ENCODE results near the gene PTPRM.

The PTPRM gene

DNA sequence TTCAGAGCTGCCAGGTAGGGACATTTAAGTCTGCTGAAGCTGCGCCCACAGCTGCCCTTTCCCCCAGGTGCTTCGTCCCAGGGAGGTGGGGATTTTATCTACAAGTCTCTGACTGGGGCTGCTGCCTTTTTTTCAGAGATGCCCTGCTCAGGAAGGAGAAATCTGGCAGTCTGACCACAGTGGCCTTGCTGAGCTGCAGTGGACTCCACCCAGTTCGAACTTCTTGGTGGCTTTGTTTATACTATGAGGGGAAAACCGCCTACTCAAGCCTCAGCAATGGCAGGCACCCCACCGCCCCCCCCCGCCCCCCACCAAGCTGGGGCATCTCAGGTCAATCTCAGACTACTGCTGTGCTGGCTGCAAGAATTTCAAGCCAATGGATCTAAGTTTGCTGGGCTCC, 584.1 kb downstream of the PTPRM start:
- DNase-seq = no peak
- TF ChIP-seq CTCF (IDR thresholded peaks at IDR 0.05) = no peak

GRCh38 chr18:8153887-8154583, 586.9 kb downstream of the PTPRM start:
- no peaks in the 10 kb centered on the region for H3K27me3 ChIP-seq
- H3K4me3 ChIP-seq = no peak overlapping the region
- H3K27ac ChIP-seq = no peak overlapping the region
- intact Hi-C loops (cut with DNase I; ENCODE audit: low total_unique reads) = no loop called here
- no peaks in the 10 kb centered on the region for H3K9me3 ChIP-seq
- no peak for TF ChIP-seq CTCF (IDR thresholded peaks at IDR 0.05)
- DNase-seq = no peak
- H3K36me3 ChIP-seq = peaks cover 0 to 13% (median 0%) of the 10 kb centered on the region in 3 donors
- no peaks in the 10 kb centered on the region for H3K4me1 ChIP-seq

More for the DNA sequence above, 584.1 kb downstream of the PTPRM start:
- intact Hi-C loops (cut with DNase I; ENCODE audit: low total_unique reads) = no loop called here
- Histone ChIP-seq H3K27ac (no peak overlapping the region), H3K36me3 (peaks cover 0 to 13% (median 7%) of the 10 kb centered on the region in 3 donors), H3K27me3 (no peaks in the 10 kb centered on the region), H3K9me3 (no peaks in the 10 kb centered on the region), H3K4me1 (no peaks in the 10 kb centered on the region), H3K4me3 (no peak overlapping the region)

- no peak for TF ChIP-seq CTCF (IDR thresholded peaks at IDR 0.05)
- intact Hi-C loops (cut with DNase I; ENCODE audit: low total_unique reads) = no loop called here
- Histone ChIP-seq H3K4me3 (no peak overlapping the region), H3K9me3 (no peaks in the 10 kb centered on the region), H3K4me1 (no peaks in the 10 kb centered on the region), H3K27ac (no peak overlapping the region), H3K27me3 (no peaks in the 10 kb centered on the region), H3K36me3 (no peaks in the 10 kb centered on the region)
- no peak for DNase-seq
These were observed 595.7 kb downstream of the PTPRM start for GRCh38 chr18:8162802-8163201.

DNA sequence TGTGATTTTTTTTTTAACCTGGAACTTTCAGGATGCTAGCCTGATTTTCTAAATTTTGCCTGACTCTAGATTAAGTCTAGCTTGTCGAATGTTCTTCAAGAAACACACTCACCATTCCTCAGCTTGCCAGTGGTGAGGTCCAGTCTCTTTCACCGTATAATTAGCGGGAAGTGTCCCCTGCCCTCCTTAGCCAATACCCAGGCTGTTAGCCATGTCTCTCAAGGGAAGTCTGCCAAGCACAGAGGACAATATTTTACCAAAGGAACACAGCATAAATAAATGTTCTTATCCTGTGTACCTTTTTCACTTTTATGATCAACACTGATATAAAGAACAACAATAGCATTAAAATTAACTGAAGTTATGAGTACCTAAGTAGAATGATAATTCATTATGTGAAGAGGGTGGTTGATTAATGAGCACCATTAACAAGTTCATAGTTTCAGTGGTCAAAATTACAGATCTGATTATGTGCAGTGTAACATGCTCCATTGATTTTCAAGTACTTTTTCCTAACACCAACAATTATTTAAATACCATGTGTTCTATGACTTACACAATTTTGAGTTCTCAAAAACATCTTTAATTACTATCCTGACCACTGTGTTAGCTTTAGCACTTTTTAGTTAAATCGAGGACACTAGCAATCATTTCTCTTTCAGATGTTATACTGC, 596.3 kb downstream of the PTPRM start:
- Histone ChIP-seq H3K27ac (no peak overlapping the region), H3K9me3 (no peaks in the 10 kb centered on the region), H3K27me3 (no peaks in the 10 kb centered on the region), H3K36me3 (no peaks in the 10 kb centered on the region), H3K4me1 (no peaks in the 10 kb centered on the region), H3K4me3 (no peak overlapping the region)
- intact Hi-C loops (cut with DNase I; ENCODE audit: low total_unique reads) = no loop called here
- TF ChIP-seq CTCF (IDR thresholded peaks at IDR 0.05) = no peak
- DNase-seq = no peak

DNA sequence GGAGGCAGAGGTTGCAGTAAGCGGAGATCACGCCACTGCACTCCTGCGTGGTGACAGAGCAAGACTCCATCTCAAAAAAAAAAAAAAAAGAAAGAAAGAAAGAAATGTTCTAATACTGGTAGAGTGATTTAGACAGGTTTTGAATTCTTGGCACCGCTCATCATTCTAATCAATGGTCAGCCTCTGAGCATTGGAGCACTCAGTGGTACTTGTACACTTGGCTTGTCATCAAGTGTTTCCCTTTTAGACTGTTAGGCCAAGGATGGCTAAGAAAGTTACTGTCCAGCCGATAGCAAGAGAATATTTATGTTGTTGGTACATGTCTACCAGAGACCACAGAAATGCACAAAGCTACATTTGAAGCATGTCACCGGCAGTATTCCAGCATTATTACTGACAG, 598.0 kb downstream of the PTPRM start:
- intact Hi-C loops (cut with DNase I; ENCODE audit: low total_unique reads) = no loop called here
- no peak for TF ChIP-seq CTCF (IDR thresholded peaks at IDR 0.05)
- Histone ChIP-seq H3K27ac (no peak overlapping the region), H3K4me1 (no peaks in the 10 kb centered on the region), H3K4me3 (no peak overlapping the region), H3K36me3 (no peaks in the 10 kb centered on the region), H3K27me3 (no peaks in the 10 kb centered on the region), H3K9me3 (no peaks in the 10 kb centered on the region)
- no peak for DNase-seq

Data from tibial artery (tissue), 4 donors.